ENCODE data around the gene TRABD2B.
"Not testable (repeated sequence)": the region's sequence is repeated elsewhere in the genome, so short reads cannot be mapped to it uniquely, and the experiment has no call there.

TRABD2B gene

GRCh38 chr1:47963568-47964358 lies 33.4 kb downstream of the TRABD2B start:
- no peak for DNase-seq

DNA sequence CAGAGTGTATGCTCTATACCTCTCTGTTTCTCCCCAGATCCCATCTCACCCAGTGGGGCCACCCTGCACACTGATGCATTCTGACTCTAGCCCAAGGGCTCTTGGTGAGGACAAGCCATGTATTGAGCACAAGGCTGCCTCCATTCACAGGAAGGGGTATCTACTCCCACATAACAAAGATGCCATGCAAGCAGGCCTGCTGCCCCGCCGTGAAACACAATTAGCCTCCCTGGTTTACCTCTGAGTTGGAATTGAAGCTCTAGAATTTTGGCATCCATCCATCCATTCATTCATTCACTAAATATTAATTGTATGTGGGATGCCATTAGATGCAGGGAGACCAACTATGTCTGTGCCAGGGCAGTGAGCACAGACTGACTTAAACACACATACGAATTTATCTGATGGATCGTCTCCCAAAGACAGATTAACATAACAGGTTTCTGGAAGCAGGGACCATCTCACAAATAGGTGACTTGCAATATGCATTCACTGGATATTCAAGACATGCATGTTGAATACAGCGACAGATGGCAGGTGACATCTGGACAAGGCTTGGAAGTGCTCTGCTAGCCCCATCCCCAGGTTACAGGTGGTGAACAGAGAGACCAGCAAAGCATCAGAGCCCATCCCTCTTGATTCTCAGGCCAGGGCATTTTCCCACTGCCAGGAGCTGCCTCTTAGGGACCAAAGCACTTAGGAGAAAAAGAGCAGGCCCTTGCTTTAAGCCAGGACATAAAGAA lies 34.3 kb downstream of the TRABD2B start:
- no peak for DNase-seq

GRCh38 chr1:47961835-47962234 lies 35.4 kb downstream of the TRABD2B start:
- not testable (repeated sequence) for DNase-seq

GRCh38 chr1:47956491-47956890 lies 40.7 kb downstream of the TRABD2B start:
- DNase-seq, result not testable (repeated sequence)

DNA sequence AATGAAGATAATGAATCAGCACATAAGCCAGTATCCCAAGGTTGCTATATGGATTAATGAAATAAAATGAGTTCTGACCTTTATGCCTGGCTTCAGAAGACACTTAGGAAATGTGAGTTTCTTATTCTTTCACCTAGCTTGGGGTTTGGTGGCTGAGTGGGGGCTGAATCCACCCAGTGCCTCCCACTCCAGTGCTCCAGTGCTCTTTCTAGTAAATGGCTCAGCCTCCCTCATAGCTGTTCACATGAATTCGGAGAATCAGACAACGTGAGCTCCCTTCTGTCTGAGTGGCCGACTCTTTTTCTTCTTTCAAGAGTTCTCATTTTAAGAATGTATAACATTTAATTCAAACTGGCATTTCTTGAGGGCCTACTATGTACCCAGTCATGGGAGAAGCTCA lies 43.5 kb downstream of the TRABD2B start:
- DNase-seq, result no peak

GRCh38 chr1:47951545-47952235 lies 45.5 kb downstream of the TRABD2B start:
- DNase-seq, result no peak

DNA sequence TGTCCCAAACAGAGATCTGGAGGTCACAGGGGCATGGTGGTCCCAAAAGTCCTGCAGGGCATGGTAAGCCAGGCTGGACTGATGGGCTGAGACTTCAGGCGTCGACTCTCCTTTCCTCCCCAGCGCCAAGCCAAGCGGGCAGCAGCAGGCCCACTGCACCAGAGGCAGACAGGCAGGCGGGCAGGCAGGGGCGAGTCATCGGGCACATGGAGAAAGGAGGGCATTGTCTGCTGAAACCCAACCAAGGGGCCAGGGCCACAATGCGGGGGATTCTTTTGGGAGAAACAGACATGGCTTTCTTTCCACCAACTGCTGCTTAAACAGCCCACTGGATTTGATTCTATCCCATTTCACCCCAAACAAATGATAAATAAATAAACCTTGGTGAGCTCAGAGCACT lies 46.2 kb downstream of the TRABD2B start:
- no peak for DNase-seq

DNA sequence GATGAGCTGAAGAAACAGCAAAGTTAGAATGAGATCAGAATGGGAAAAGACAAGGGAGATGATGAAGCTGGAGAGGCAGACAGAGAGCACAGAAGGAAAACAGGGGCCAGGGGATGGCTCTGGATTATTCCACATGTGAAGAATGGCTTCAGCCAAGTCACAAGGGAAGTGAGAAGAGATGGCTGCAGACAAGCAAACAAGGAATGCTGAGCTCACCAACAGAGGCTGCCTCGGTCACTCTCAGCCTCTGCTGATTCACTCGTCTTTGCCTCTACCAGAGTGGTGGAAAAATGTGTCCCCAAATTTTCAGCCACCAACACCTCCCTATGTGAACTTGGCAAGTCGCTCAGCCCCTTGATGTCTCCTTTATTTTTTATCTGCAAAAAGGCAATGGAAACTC lies 46.7 kb downstream of the TRABD2B start:
- DNase-seq, result no peak

DNA sequence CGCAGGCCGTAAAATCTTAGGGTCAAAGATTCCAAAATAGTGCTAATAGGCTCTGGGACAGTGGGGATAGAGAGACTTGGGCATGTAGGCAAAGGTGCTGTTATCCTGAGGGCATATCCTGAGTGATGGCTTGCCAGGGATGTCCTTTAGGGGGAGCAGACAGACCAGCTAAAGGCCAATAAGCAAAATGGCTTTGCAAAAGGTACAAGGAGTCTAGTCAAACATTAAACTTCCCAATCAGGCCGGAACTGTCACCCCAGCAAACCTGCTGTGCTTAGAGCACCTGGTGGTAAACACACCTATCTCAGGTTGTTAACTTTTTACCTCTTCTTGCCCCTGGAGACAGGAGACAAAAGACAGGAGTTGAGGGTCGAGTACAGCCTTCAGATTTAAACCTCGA lies 49.1 kb downstream of the TRABD2B start:
- DNase-seq, result no peak

DNA sequence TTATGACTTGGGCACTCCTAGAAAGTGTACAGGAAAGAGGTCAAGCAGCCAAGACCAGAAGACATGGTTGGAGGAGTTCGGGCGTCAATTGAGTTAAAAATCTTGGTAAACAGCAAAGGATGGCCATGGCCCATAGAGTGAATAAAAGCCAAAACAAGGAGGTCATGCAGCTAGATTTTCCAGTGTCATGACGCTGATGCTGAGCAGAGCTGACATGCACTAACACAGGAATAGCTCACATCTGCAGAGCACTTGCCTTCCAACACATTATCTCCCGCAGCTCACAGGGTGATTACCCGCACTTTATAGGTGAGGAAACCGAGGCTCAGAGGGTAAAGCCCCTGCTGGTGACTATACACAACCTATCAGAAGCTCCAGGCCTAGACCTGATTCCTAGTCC lies 49.7 kb downstream of the TRABD2B start:
- DNase-seq, result no peak

- no peak for DNase-seq
Measured at GRCh38 chr1:47944561-47944960, 52.6 kb downstream of the TRABD2B start.

DNA sequence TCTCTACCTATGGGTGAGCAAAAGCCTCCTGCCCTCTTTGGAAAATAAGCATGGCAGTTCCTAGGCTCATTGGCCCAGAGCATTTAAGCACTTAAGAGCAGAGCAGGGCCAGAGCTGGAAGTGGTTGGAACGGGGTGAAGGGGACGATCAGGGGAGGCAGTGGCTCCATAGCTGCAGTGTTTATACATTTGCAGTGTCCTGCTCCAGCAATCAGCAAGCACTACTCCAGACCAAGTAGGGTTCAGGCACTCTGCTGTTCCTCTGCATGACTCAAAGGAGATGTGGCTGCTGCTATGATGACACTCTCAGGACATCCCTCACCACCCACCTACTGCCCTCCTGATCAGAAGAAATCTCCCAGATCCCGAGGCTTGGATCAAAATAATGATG lies 55.0 kb downstream of the TRABD2B start:
- DNase-seq, result no peak

DNA sequence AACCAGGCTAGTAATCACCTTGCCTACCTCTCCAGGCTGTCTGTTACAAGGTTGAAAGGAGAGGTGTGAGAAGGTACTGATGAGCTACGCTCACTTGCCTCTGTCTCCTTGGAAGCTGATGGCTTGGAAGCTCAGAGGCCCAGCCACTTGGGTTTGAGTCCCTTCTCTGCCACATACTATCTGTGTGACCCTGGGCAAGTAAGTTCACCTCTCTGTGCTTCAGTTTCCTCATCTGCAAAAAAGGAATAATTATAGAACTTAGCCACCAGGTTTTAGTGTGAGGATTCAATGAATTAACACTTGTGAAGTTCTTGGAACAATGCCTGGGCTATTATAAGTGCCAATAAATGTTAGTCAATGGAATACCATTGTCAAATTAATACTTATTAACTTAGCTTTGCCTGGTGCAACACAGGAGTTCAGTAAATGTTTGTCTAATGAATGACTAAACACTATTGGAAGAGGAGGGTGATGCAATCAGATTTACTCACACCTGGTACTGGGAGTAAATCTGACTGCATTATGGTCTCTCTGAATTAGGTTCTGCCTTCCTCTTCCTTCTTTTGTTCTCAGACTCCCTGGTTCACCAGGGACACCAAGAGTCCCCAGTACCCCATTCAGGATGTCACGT lies 55.5 kb downstream of the TRABD2B start:
- no peak for DNase-seq

DNA sequence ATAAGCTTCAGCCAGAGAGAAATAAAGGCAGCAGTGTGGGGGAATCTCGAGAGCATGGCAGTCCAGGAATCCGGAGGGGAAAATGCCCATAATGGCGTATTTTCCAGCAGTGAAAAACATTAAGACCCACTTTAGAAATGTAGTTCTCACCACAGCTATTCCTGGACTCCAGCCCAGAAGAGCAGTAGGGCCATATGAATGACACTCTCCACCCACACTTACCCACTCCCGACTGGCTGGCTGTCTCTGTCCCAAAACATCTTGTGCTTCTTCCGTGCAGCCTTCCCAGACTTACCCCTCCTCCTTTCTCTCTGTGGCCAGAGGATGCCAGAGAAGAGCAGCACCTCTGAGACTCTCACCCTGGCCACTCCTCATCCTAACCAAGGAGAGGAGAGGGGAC lies 56.4 kb downstream of the TRABD2B start:
- DNase-seq, result no peak

DNA sequence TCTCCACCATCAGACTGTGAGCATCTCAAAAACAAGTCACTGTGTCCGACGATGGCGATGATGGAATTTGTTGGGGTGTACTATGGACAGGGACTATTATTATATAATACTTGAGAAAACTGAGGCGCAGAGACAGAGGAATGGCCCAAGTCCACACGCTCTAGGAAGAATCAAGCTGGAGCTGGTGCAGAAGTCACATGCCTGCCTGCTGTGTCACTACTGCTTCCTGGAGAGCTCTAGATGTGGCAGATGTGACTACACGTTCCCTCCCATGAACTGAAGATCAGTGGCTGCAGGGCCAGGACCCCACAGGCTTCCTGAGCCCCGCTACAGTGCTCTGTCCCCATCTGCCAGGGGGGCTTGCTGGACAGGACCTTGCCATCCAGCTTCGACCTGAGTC lies 56.9 kb downstream of the TRABD2B start:
- no peak for DNase-seq

- DNase-seq, result no peak
Measured at GRCh38 chr1:47938520-47938919, 58.7 kb downstream of the TRABD2B start.

- no peak for DNase-seq
Measured at GRCh38 chr1:47937586-47938254, 59.5 kb downstream of the TRABD2B start.

DNA sequence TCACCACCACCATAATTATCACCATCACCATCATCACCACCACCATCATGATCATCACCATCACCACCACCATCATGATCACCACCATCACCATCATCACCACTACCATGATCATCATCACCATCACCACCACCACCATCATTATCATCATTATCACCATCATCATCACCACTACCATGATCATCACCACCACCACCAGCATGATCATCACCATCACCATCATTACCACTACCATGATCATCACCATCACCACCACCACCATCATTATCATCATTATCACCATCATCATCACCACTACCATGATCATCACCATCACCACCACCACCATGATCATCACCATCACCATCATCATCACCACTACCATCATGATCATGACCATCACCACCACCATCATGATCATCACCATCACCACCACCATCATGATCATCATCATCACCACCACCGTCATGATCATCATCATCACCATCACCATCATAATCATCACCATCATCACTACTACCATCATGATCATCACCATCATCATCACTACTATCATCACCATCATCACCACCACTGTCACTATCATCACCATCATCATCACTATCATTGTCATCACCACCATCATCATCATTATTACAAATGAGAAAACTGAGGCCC lies 60.2 kb downstream of the TRABD2B start:
- no peak for DNase-seq

DNA sequence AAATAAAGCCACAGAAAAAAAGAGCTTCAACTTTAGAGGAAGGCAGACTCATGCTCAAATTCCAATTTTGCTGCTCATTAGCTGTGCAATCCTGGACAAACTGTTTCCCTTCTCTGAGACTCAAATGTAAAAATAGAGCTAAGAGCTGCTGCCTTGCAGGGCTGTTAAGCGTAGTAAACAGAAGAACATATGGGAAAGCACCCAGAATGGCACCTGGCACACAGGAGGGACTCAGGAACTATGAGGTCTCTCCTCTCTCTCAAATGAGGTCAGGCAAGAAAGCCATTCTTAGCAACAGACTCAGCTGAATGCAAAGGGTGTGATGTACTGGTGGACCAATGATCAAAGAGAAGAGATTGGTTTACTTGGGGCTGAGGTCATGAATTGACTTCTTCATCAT lies 61.3 kb downstream of the TRABD2B start:
- no peak for DNase-seq

GRCh38 chr1:47935163-47935562 lies 62.0 kb downstream of the TRABD2B start:
- DNase-seq, result no peak

DNA sequence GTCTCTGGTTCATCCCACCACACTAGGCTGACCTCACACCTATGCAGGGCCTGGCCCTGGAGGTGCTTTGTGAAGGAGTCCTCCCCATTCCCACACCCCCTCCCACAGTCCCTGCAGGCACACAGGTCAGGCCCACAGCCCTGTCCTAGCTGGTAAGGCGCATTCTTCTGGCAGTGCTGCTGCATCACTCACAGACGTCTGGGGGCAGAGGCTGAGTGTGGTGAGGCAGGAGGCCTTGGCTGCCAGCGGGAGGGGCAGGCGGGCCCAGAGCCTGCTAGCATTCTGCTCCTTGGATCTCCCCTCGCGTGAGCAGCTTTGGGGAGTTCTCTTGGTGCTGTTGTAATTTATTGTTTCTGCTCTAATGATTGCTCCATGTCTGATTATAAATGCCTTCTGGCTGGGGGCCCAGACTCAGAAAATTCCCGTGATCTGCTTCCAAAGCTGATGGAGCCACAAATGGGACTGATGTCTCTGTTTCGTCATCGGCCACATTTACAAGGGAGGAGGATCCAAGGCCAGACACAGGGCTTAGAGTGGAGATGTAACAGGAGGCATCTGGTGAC lies 62.9 kb downstream of the TRABD2B start:
- no peak for DNase-seq

- no peak for DNase-seq
Measured at GRCh38 chr1:47932743-47933142, 64.4 kb downstream of the TRABD2B start.
